ENCODE measurements around the gene TP73.

TP73 gene

GRCh38 chr1:3612123-3612522 is 40.2 kb upstream of the TP73 start:
- DNase-seq (ENCODE audit: low read depth): no peak
- TF ChIP-seq CTCF (conservative IDR thresholded peaks at IDR 0.05; ENCODE audit: low read depth, low read length): no peak
- H3K4me3 ChIP-seq (ENCODE audit: low read depth, low read length): no peak overlapping the region

GRCh38 chr1:3614755-3615742 is 37.3 kb upstream of the TP73 start:
- H3K4me3 ChIP-seq (ENCODE audit: low read depth, low read length): no peak overlapping the region
- peak; percentile 31 for DNase-seq (ENCODE audit: low read depth)
- peak; percentile 81 for TF ChIP-seq CTCF (conservative IDR thresholded peaks at IDR 0.05; ENCODE audit: low read depth, low read length)

GRCh38 chr1:3616861-3617260 is 35.5 kb upstream of the TP73 start:
- TF ChIP-seq CTCF (conservative IDR thresholded peaks at IDR 0.05; ENCODE audit: low read depth, low read length): no peak

GRCh38 chr1:3617806-3618345 is 34.4 kb upstream of the TP73 start:
- DNase-seq (ENCODE audit: low read depth): no peak
- no peak for TF ChIP-seq CTCF (conservative IDR thresholded peaks at IDR 0.05; ENCODE audit: low read depth, low read length)
- no peak overlapping the region for H3K4me3 ChIP-seq (ENCODE audit: low read depth, low read length)

More at GRCh38 chr1:3616861-3617260, 35.5 kb upstream of the TP73 start:
- DNase-seq (ENCODE audit: low read depth): no peak
- H3K4me3 ChIP-seq (ENCODE audit: low read depth, low read length): no peak overlapping the region

- DNase-seq (ENCODE audit: low read depth): no peak
- H3K4me3 ChIP-seq (ENCODE audit: low read depth, low read length): no peak overlapping the region
- TF ChIP-seq CTCF (conservative IDR thresholded peaks at IDR 0.05; ENCODE audit: low read depth, low read length): no peak
These were observed 33.8 kb upstream of the TP73 start for GRCh38 chr1:3618531-3618880.

- H3K4me3 ChIP-seq (ENCODE audit: low read depth, low read length): no peak overlapping the region
- TF ChIP-seq CTCF (conservative IDR thresholded peaks at IDR 0.05; ENCODE audit: low read depth, low read length): peak; percentile 85
- DNase-seq (ENCODE audit: low read depth): peak; percentile 90
These were observed 33.2 kb upstream of the TP73 start for GRCh38 chr1:3618881-3619671.
